HG02588 (cell line): ENCODE results near the gene PRCP.

Experiments used
- ATAC-seq: cut with Tn5 transposase; IDR thresholded peaks from one replicate; pipeline ENCODE4 v1.9.1; 2021; ENCODE audit warnings: mild to moderate bottlenecking, moderate library complexity; ENCODE audit not compliant: unreplicated experiment

Gene PRCP

DNA sequence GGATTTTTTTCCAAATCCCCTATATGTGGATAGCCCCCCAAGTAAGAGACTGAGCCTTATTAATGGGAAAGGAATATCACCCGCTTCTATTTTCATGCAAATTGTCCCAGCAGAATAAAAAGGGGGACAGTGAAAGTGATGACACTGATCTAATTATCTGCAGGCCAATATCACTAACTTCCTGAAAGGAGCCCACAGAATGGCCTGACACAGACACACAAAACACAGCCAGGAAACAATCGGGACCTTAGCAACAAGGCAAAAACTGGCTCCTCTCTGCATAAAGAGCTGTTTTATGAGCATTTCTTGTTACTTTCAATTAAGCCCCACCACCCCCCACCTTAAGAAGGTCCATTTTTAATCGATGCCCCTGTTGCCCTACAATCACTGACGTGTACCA is 112.2 kb downstream of the PRCP start:
- no peak for ATAC-seq

- no peak for ATAC-seq
These were observed 113.4 kb downstream of the PRCP start for GRCh38 chr11:82786836-82787235.

DNA sequence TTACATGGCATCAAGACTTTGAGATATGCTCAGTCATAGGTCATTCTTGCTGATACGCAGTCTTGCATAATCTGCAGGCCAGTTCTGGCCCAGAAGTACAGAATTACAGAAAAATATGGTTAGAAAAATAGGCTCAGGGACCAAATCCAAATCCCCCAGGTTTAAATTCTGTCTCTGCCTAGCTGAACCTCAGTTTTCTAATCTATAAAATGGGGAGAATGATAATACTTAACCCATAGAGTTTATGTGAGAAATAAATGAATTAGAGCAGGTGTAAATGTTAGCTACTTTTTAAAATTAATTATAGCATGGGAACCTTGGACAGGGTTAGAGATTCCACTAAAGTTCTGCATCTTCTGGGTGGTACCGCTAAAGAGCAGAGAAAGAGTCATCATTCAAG is 114.2 kb downstream of the PRCP start:
- ATAC-seq, result no peak

GRCh38 chr11:82782825-82783374 is 117.3 kb downstream of the PRCP start:
- ATAC-seq, result no peak

DNA sequence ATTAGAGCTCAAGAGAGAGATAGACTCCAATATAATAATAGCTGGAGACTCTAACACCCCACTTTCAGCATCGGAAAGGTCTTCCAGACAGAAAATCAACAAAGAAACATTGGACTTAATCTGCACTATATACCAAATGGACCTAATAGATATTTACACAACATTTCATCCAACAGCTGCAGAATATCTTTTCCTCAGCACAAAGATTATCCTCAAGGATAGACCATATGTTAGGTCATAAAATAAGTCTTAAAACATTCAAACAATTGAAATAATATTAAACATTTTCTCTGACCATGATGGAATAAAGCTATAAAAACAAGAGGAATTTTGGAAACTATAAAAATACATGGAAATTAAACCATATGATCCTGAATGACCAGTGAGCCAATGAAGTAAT is 121.5 kb downstream of the PRCP start:
- no peak for ATAC-seq

DNA sequence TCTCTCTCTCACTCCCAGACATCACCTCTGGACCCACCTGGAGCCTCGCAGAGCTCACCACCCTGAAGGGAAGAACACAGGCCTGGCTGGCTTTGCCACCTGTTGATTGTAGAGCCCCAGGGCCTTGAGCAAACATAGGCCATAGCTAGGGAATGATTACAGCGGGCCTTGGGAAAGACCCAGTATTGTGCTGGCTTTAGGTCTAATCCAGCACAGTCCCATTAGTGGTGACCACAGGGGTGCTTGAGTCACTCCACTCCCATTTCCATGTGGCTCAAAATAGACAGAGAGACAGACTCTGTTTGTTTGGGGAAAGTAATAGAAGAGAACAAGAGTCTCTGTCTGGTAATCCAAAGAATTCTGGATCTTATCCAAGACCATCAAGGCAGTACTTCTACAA is 123.9 kb downstream of the PRCP start:
- ATAC-seq, result no peak

GRCh38 chr11:82775736-82776346 is 124.4 kb downstream of the PRCP start:
- peak; percentile 99 for ATAC-seq

- no peak for ATAC-seq
These were observed 125.0 kb downstream of the PRCP start for GRCh38 chr11:82775218-82775617.
